DMS153 treated with DMSO at 0.1 percent for 48 hours (cell line): Measurements from ENCODE around the gene MYO16.

ENCODE experiments used
- DNase-seq: peaks from one replicate; lab custom pipeline; 2025; ENCODE audit not compliant: unreplicated experiment; lab: John Stamatoyannopoulos, UW

The MYO16 gene

DNA sequence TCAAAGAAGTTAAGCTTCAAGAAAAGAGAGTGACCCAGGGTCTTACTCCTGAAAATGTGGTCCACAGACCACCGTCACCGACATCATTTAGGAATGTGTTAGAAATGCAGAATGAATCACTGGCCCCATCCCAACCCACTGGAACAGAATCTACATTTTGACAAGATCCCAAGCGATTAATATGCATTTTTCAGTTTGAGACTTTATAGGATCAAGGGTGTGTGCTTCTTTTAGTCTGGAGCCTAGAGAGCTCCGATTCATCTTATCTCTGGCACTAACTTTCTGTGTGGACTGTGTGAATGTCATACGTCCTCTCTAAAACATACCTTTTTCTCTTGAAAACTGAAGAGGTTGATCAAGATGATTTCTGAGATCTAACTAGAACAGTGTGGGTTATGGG is 484.8 kb downstream of the MYO16 start:
- DNase-seq, result no peak

DNA sequence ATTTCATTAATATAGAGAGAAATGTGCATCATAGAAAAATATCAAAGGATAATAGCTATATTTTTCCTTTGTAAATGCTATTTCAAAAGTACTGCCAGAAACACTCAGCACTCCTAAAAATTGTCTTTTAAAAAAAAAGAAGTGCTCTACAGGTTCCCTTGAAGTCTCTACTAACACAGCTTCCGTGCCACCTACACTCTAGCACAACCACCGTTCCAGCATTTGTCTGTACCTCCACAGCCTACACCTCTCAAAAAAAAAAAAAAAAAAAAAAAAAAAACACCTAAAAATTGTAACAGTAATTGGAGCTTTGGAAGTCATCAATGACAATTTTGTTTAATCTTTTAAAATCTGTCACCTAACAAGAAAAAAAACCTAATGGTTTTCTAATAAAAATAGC is 485.6 kb downstream of the MYO16 start:
- DNase-seq, result no peak

DNA sequence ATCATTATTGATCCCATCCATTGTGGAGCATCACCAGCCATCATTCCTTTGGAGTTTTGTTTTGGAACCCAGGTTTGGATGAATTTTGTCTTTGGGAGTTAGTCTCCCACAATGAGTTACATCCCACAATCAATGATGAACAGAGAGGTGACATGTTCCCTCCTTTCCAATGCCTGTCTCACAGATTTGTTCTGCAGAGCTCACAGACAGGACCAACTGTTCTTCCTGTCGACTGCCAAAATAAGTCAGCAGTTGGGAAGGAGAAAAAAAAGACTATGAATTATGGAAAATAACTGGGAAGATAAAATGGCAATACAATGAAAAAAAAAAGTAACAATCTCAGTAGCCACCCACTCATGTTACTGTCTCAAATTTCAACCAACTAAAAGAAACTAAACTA is 489.1 kb downstream of the MYO16 start:
- no peak for DNase-seq

DNA sequence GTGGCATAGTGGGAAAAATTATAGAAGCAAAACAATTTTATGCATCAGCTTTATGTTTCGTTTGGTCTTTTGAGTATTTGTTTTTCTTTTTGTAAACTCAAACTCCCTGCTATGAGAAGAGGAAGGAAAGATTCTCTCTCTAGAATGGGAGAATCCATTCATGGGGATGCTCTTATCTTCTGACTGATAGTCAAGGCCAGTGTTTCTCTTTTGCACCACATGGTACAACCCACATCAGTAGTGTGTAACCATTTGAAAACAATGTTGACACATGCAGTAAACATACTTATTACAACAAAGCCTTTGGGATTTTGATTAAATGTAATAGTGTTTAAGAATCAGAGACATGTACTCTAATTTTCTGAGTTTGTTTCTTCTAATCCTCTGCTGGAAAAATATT is 490.5 kb downstream of the MYO16 start:
- no peak for DNase-seq

DNA sequence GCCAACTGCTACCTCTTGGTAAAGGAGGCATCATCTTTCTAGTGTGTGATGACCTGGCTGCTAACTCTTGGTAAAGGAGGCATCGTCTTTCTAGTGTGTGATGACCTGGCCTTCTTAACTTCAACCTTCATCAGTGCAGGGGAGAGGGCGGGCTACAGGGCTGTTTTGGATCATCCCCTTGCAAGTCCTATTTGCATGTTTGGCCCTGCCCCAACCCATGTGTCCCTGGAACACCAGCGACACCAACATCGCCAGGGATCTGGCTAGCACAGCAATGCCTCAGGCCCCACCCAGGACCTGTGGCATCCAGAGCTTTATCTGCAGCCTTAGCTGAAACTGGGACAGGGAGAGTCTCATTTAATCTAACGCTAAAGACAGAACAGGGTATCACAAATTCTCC is 492.4 kb downstream of the MYO16 start:
- DNase-seq, result no peak

DNA sequence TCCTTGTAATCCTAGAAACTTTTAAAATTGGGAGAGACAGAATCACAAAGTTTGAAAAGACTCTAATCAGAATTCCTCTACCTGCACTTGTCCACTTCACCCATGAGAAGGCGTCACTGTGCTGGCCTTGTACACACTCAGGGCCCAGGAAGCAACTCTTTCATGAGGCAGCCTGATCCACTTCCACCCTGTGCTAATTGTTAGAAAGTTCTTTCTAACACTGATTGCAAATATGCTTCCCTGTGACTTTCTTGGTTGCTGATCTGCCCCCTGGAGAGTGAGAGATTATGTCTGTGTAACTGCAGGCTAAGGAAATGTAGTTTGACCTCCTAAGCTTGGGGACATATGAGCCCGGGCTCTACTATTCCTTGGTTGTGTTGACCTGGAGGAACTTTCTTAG is 494.6 kb downstream of the MYO16 start:
- no peak for DNase-seq

DNA sequence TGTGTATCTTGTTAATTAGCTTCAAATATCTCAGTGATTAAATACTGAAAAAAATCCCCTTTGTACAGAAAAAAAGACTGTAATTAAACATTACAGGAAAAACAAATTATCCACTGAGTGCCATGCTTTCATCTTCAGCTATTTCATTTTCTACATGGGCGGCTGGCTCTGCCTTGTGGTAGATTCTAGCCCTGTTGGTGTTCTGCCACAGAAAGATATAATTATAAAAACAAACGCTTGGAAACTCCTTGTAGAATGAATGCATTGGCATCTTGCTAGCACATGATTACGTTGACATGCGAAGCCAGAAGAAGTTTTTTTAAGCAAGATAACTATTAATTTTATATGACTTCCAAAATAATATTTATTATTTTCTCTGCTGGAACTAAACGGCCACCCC is 496.8 kb downstream of the MYO16 start:
- no peak for DNase-seq

DNA sequence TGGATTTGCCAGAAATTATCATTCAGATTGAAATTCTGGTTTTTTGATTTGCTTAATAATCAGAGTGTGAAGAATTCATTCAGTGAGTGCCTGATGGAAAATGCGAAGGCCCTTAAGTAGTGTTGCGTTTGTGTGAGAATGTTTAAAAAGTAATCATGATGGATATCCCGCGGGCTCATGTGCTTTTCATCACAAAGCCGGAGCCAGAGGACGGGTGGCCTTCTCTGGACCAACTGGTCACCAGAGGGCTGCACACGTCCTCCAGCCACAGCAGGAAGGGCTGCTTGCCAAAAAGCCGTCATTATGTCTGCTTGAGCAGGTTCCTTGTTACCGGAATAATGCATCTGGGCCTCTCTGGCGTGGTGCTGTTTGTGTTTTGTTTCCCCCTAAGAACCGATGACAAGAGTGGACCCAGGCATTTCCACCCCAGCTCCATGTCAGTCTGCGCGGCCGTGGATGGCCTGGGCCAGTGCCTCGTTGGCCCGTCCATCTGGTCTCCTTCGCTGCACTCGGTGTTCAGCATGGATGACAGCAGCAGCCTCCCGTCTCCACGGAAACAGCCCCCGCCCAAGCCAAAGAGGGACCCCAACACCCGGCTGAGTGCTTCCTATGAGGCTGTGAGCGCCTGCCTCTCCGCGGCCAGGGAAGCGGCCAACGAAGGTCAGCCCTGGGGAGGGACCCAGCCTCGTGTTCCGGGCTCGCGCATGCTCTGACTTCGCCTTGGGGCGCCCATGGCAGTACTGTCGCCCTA is 497.7 kb downstream of the MYO16 start:
- DNase-seq, result no peak

DNA sequence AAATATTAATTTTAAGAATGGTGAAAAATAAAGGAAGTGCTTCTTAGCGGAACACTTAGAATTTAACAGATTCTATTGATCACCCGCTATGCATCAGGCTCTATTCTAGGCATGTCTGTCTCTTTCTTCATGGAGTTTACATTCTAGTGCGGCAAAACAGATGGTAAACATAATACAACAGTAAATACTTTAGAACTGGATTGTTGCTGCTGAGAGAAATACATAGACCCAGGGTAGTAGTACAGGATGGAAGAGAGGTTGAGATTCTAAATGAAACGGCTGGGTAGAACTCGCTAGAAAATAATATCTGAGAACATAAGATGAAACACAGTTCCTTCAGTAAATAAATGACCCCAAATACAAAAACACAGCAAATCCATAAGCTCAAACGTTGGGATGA is 498.7 kb downstream of the MYO16 start:
- DNase-seq, result no peak

DNA sequence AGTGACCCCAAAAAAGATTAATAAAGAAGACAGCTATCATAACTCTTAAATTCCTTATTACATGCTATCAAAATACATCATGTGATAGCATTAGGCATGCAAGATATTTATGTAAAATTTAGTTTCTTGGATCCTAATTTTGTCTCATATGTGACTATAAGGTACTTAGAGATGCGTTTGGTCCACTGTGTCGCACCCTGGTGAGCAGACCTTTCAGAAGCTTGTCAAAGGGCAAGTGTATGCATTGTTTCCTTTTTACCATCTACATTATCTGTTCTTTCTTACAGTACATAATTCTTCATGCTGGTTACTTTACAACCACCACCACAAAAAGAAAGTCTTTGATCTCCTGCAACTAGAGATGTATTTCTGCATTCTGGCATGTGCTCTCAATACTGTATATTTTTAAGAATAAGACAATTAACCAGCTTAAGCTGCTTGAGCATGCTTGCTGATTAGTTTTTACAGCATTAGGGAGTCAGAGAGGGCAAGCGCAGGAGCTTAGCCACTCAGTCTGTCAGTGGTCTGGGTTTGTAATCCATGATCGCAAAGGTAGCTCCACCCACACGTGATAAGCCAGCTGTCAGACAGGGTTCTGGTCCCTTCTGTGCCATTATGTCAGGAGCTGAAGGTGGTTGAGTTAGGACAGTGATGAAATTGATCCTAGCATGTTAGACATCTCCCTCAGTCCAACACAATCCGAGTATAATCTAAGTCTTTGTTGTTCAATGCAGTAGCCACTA is 500.9 kb downstream of the MYO16 start:
- DNase-seq, result no peak

DNA sequence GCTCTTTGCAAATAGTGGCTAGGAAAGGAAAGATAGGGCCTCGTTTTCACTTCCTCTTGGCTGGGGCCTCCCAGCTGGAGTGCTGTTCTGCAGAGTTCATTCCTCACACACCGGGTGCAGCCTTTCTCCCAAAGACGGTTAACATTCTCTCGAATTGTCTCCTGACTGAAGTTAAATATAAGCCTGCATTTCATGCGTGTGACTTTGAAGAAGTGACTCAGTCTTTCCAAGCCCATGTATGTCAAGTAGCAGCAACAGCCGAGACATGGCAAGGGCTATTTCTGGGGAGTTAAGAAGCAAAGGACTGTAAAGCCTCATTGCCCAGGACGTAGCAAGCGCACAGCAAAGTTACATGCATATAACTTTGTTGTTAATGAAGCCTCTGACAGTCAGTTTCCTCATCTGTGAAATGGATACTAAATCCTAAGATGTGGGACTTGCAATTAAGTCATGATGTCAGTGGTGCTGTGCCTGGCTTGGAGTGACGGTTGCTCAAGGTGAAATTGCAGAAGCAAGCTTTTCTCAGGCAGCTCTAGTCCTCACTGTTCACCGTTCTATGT is 502.4 kb downstream of the MYO16 start:
- DNase-seq, result no peak

DNA sequence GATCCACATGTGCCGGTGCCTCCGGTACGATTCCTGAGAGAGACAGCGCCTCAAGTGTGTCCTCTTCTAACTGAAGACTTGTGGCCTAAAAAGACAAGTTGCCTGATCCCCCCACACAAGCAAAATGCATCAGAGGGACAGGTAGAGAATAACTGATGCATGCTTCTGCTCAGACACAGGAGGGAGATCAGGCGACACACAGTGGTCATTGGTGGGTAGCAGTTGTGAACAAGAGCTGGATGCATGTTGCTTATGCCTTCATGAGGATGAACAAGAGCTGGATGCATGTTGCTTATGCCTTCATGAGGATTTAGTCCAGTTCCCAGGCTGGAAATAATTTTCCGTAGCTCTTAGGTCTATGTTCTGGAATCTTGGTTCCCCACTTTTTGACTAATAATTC is 505.6 kb downstream of the MYO16 start:
- DNase-seq, result no peak

DNA sequence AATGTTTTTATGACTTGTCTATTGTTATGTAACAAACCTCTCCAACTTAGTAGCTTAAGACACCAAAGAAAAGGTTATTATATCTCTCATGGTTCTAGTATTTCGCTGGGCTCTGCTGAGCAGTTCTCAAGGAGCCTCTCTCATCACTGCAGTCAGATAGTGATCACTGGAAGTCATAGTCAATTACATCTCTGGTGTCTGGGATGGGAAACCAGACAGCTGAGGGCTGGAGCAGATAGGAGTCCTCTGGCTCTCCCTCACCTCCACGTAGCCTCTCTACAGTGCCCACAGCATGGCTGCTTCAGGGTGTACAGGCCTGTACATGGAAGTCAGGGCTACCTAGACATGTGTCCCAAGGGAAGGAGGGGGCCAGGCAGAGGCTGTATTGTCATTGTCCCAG is 507.5 kb downstream of the MYO16 start:
- DNase-seq, result no peak

DNA sequence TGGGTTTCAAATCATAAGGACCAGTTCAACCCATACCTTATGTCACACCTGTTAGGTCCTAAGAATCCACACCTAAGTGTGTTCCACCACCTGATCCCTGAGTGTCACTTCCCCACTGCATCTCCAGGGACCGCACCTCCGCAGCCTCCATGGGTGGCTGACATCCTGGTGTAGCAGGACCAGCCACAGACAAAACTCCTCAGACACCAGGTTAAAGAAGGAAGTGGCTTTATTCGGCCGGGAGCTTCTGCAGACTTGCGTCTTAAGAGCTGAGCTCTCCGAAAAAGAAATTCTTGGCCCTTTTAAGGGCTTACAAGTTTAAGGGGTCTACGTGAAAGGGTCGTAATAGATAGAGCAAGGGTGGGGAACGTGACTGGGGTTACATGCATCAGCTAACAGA is 509.9 kb downstream of the MYO16 start:
- DNase-seq, result no peak

DNA sequence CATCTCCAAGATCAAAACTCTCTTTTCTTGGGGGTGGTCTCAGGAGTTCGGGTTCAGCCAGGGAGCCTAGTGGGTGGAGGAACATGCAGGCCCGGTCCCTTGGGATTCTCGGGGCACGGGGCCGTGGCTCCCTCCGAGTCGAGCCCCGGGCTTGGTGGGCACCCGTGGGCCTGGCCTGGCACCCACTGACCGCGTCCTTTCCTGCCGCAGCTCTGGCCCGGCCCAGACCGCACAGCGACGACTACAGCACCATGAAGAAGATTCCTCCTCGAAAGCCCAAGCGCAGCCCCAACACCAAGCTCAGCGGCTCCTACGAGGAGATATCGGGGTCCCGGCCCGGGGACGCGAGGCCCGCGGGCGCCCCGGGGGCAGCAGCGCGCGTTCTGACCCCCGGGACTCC is 510.6 kb downstream of the MYO16 start:
- DNase-seq, result no peak

DNA sequence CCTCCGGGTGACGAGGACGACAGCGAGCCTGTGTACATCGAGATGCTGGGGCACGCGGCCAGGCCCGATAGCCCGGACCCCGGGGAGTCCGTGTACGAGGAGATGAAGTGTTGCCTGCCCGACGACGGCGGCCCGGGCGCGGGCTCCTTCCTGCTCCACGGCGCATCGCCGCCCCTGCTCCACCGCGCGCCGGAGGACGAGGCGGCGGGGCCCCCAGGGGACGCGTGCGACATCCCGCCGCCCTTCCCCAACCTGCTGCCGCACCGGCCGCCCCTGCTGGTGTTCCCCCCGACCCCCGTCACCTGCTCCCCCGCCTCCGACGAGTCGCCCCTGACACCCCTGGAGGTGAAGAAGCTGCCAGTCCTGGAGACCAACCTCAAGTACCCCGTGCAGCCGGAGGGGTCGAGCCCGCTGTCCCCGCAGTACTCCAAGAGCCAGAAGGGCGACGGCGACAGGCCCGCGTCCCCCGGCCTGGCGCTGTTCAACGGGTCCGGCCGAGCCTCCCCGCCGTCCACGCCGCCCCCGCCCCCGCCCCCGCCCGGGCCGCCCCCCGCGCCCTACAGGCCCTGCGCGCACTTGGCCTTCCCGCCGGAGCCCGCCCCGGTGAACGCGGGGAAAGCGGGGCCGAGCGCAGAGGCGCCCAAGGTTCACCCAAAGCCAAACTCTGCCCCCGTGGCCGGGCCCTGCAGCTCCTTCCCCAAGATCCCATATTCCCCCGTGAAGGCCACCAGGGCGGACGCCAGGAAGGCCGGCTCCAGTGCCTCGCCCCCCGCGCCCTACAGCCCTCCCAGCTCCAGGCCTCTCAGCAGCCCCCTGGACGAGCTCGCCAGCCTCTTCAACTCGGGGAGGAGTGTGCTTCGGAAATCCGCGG is 511.3 kb downstream of the MYO16 start:
- no peak for DNase-seq

DNA sequence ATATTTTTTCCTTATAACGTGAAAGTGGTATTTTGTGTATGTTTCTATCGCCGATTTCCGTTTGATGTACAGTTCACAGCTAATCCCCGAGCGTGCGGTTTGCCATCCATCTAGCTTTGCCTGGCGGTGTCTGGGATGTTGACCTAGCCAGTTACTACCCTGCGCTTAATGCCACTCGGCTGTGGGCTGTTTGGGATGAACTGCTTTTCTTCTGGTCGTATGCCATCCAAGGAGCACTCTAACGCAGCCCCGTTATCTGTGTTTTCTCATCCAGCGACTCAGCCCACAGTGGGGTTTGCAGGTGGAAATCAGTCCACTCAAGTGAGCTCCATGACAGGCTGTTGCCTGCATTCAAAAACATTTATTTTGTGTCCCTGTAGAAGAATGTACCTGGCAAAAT is 512.3 kb downstream of the MYO16 start:
- DNase-seq, result no peak

DNA sequence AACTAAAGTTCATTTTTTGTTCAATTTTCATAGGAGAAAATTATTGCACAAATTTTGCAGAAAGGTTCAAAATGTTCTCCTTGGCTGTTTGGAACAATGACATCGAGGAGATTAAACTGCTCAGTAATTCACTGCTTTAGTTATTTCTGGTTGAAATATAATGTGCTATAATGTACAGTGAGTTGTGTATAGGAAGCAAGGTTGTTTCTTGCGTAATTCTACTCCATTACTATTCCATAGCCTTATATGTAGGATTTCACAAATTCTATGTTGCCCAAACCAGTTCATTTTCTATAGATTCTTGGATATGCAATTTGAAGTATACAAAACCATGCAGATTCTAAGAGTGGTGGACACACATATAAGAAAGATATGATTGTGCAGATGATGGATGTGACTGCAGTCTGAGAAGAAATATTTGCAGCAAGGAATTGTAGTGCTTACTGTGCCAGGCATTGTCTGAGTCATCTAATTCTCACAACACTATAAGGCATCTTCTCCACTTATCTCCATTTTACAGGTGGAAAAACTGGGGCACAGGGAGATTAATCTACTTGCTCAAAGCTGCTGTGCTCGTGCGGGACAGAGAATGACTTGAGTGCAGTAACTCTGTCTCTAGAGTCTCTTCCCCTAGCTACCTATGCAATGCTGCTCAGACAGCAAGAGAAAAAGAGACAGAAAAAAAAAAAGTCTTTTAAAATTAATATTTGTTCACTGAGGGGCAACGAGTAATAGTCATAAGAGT is 515.5 kb downstream of the MYO16 start:
- DNase-seq, result no peak

DNA sequence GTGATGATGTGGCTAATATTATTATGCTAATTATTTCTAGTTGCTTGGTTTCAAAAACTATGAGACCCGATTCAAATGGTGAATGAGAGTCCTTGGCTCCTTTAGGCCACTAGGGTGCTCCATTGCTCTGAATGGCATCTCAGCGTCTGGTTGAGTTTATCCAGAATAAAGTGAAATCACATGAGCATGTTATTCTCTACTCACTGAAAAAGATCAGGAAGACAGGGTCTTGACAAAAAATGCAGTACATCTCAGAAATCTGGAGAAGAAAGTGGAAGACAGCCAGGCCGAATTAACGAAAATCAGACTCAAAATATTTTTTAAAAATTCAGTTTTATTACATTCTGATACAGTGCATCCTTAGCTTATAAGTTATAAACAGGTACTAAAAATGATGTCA is 516.2 kb downstream of the MYO16 start:
- DNase-seq, result peak; percentile 8

DNA sequence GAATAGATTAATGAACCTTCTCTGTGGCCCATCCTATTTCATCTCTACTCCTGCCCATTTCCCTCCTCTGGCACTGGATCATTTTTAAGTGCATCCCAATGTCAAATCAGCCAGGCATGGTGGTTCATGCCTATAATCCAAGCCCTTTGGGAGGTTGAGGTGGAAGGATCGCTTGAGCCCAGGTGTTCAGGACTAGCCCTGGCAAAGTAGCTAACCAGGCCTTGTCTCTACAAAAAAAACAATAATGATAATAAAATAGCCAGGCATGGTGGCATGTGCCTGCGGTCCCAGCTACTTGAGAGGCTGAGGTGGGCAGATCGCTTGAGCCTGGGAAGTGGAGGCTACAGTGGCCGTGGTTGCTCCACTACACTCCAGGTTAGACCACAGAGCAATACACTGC is 517.0 kb downstream of the MYO16 start:
- no peak for DNase-seq
